HepG2 (cell line): ENCODE data around the gene EID3. TPM values are rescaled to one million over a fixed set of nuclear protein-coding genes. Genes with fewer than 3 reads are reported as not detected.

Experiments
- ATAC-seq: fragments of 200-7000 bp; cut with Tn5 transposase; 3 replicates; pipeline ENCODE4 v1.9.1; 2020; ENCODE audit warnings: mild to moderate bottlenecking, moderate library complexity
- BruUV-seq: library from RNA; stranded (reverse); fragments of 400-500 nt; replicated peaks from 2 replicates; lab custom pipeline; 2021; lab: Mats Ljungman, UMichigan
- CTCF ChIA-PET: fragments of 300-600 bp; formaldehyde crosslinking; extraction: SDS; loops from one replicate; lab custom pipeline; 2021; ENCODE audit warnings: low total read pairs, inconsistent platforms, low intra/inter-chr PET ratio; lab: Yijun Ruan, JAX
- POLR2A ChIA-PET: fragments of 350-600 bp; sonication (Branson Sonifier 250); formaldehyde crosslinking; loops from one replicate; lab custom pipeline; 2020; ENCODE audit warnings: antibody characterized with exemption, inconsistent platforms; lab: Yijun Ruan, JAX
- DNase-seq: peaks from one replicate; pipeline ENCODE4 v3.0.0-alpha.2; 2015; ENCODE audit warnings: low spot score
- FAIRE-seq: peaks from 3 replicates; lab custom pipeline; 2011; peaks lifted over from hg19 to GRCh38; lab: Jason Lieb, UNC
- H2AFZ ChIP-seq: one replicate; pipeline ENCODE4 v1.6.1; 2011; ENCODE audit warnings: low read length, inconsistent platforms
- H3K27ac ChIP-seq: fragments of 300-600 bp; 3 replicates; pipeline ENCODE4 v1.8.0; 2011; ENCODE audit warnings: mixed run types, mild to moderate bottlenecking, mixed read lengths, low read length, inconsistent platforms; ENCODE audit not compliant: insufficient read depth; ENCODE audit errors: extremely low read length
- H3K27me3 ChIP-seq, 2 experiments: fragments of 200-600 bp in 1 of 2; 2 replicates in 1 of 2; 3 replicates in 1 of 2; pipeline versions ENCODE4 v1.6.0 to v1.8.0; 2011; ENCODE audit warnings: low read length in 2 of 2, mild to moderate bottlenecking in 2 of 2, moderate library complexity in 2 of 2, inconsistent platforms in 1 of 2; ENCODE audit not compliant: insufficient read depth in 2 of 2, control insufficient read depth in 1 of 2
- H3K36me3 ChIP-seq, 2 experiments: fragments of 200-600 bp in 1 of 2; replicated peaks in 1 of 2; 2 replicates in 1 of 2; 3 replicates in 1 of 2; pipeline versions ENCODE4 v1.5.1 to v1.8.0; 2011; ENCODE audit warnings: low read length in 2 of 2, inconsistent platforms in 1 of 2; ENCODE audit not compliant: insufficient read depth in 2 of 2, control insufficient read depth in 1 of 2
- H3K4me1 ChIP-seq: 2 replicates; pipeline ENCODE4 v1.5.1; 2012; ENCODE audit warnings: low read length, inconsistent platforms; ENCODE audit not compliant: insufficient read depth
- H3K4me2 ChIP-seq: 2 replicates; pipeline ENCODE4 v1.6.0; 2011; ENCODE audit warnings: low read depth, low read length, inconsistent platforms
- H3K4me3 ChIP-seq, 3 experiments: fragments of 200-600 bp in 1 of 3; sonication (generic), shearing (Covaris generic) in 1 of 3; replicated peaks in 1 of 3; 2 replicates each; pipeline ENCODE4 v1.5.1; 2011 to 2016; ENCODE audit warnings: low read length in 3 of 3, inconsistent platforms in 2 of 3, low read depth in 2 of 3, mild to moderate bottlenecking in 2 of 3, control low read depth in 1 of 3, mixed read lengths in 1 of 3; ENCODE audit not compliant: insufficient read depth in 1 of 3
- H3K79me2 ChIP-seq: one replicate; pipeline ENCODE4 v1.6.1; 2011; ENCODE audit warnings: low read length, inconsistent platforms; ENCODE audit not compliant: insufficient read depth
- H3K9ac ChIP-seq: 2 replicates; pipeline ENCODE4 v1.6.0; 2011; ENCODE audit warnings: mild to moderate bottlenecking, low read depth, low read length, inconsistent platforms; ENCODE audit not compliant: insufficient read depth
- H3K9me3 ChIP-seq: 2 replicates; pipeline ENCODE4 v1.5.1; 2012; ENCODE audit warnings: mild to moderate bottlenecking, low read length
- H4K20me1 ChIP-seq: 2 replicates; pipeline ENCODE4 v1.6.0; 2011; ENCODE audit warnings: inconsistent platforms, mild to moderate bottlenecking, low read length, moderate library complexity; ENCODE audit not compliant: insufficient read depth
- JDP2 ChIP-seq: sonication (generic); formaldehyde crosslinking; IDR thresholded peaks from 2 replicates; pipeline ENCODE4 v1.8.1; 2022; ENCODE audit warnings: missing genetic modification reagents, borderline replicate concordance
- POLR2AphosphoS2 ChIP-seq: IDR thresholded peaks from 2 replicates; pipeline ENCODE4 v1.6.1; 2011; ENCODE audit warnings: low read depth, low read length, improper control_type of control experiment
- RBM22 ChIP-seq: fragments of 200-400 bp; formaldehyde crosslinking; optimal IDR thresholded peaks from 2 replicates; pipeline ENCODE3; 2017; ENCODE audit warnings: mild to moderate bottlenecking, low read length, moderate library complexity
- RFX1 ChIP-seq: fragments of 450-650 bp; IDR thresholded peaks from 2 replicates; pipeline ENCODE4 v1.6.1; 2017
- ZNF101 ChIP-seq: sonication (generic); formaldehyde crosslinking; IDR thresholded peaks from 2 replicates; pipeline ENCODE4 v1.4.0; 2020; ENCODE audit warnings: mild to moderate bottlenecking, low read depth, missing genetic modification reagents, borderline replicate concordance
- WGBS: methylation state at CpG from one replicate; pipeline ENCODE4 v1.1.6; 2017; ENCODE audit warnings: low lambda C conversion rate; 5-methylcytosine and 5-hydroxymethylcytosine counted together
- in situ Hi-C: cut with HindIII; loops from 2 replicates; pipeline ENCODE4 v1.10.0; 2017; ENCODE audit warnings: low pct_unique_long_range_greater_than_20kb; ENCODE audit not compliant: extremely low pct_ligation_motif_present
- intact Hi-C: fragments of 100-400 bp; cut with micrococcal nuclease; formaldehyde crosslinking; loops from one replicate; pipeline ENCODE4 v1.10.0; 2022; ENCODE audit not compliant: unreplicated experiment
- polyA plus RNA-seq, 8 experiments: library from polyadenylated mRNA; depleted of rRNA in 3 of 8; stranded (reverse) in 7 of 8; unstranded in 1 of 8; fragments of >200 nt; fragmentation: Illumina TruSeq in 4 of 8; extraction: Trizol in 4 of 8; gene quantifications; 2 replicates each; pipeline versions ENCODE4 v1.2.1 to v1.2.3, GENCODE V29; 2011 to 2016; ENCODE audit warnings: low read depth in 4 of 8, missing spikeins in 1 of 8, mixed read lengths in 1 of 8; ENCODE audit not compliant: insufficient read depth in 1 of 8
- total RNA-seq, 5 experiments: library from RNA; depleted of rRNA; stranded (reverse); fragments of >200 nt; fragmentation: Illumina TruSeq; extraction: Trizol; gene quantifications; 2 replicates each; pipeline ENCODE4 v1.2.3, GENCODE V29; 2016; ENCODE audit warnings: low read depth in 1 of 5

Gene EID3
- total and polyA plus RNA-seq, 2 of the 13 experiments (the other 11 are each of a cell fraction or from before 2014, with no cell fraction given): 0.38 to 4.5 TPM

GRCh38 chr12:104314242-104314614 lies 10.7 kb downstream of the EID3 start:
- BruUV-seq: TSS peak; percentile 12
- Histone ChIP-seq H2AFZ (no peak overlapping the region), H3K79me2 (peaks cover 25% of the 10 kb centered on the region), H3K4me1 (no peaks in the 10 kb centered on the region), H3K4me2 (no peak overlapping the region), H3K27ac (no peak overlapping the region), H4K20me1 (peaks cover 14% of the 10 kb centered on the region), H3K4me3 (no peak overlapping the region), H3K9ac (no peak overlapping the region), H3K36me3 (peaks cover 28 to 82% of the 10 kb centered on the region in 2 experiments), H3K27me3 (no peaks in the 10 kb centered on the region), H3K9me3 (no peaks in the 10 kb centered on the region)
- ChIA-PET CTCF (no interaction called here), POLR2A (no interaction called here)
- in situ Hi-C loops (no loop called here), intact Hi-C loops (no loop called here)
- TF ChIP-seq JDP2 (CRISPR knock-in tag) (no peak), POLR2AphosphoS2 (peak; percentile 10; the same call in 1 of the 2 replicates), RBM22 (peak; percentile 66)
- ATAC-seq (peak; percentile 16; the same call in 1 of the 3 replicates), FAIRE-seq (no peak), DNase-seq (no peak)
- WGBS: 100% methylated on average over 1 of the region's 1 CpG

- Histone ChIP-seq H3K4me1 (no peaks in the 10 kb centered on the region), H3K9me3 (no peaks in the 10 kb centered on the region), H3K4me2 (no peak overlapping the region), H3K4me3 (no peak overlapping the region), H2AFZ (no peak overlapping the region), H3K27ac (no peak overlapping the region), H3K27me3 (no peaks in the 10 kb centered on the region), H3K79me2 (peaks cover 12% of the 10 kb centered on the region), H3K36me3 (peaks cover 33 to 89% of the 10 kb centered on the region in 2 experiments), H4K20me1 (peaks cover 6% of the 10 kb centered on the region), H3K9ac (no peak overlapping the region)
- no peak for DNase-seq
- no peak for ATAC-seq
- ChIA-PET POLR2A (interaction anchor here (0.6 kb wide), 1 partner anchor 103 kb away, joined by 3 read pairs; no protein-coding TSS in a partner anchor), CTCF (no interaction called here)
- intact Hi-C loops: no loop called here
- WGBS: 95% methylated on average over 10 of the region's 10 CpGs
- TF ChIP-seq ZNF101 (no peak), RBM22 (peak; percentile 83), RFX1 (peak; percentile 6; the same call in 1 of the 2 replicates)
- no TSS peak for BruUV-seq
- in situ Hi-C loops: no loop called here
- FAIRE-seq: no peak
Observed at GRCh38 chr12:104315326-104316224, 12.0 kb downstream of the EID3 start.
